Measurements from ENCODE around the gene ARRB1.
"Not testable (repeated sequence)": the region's sequence is repeated elsewhere in the genome, so short reads cannot be mapped to it uniquely, and the experiment has no call there.

The ARRB1 gene

DNA sequence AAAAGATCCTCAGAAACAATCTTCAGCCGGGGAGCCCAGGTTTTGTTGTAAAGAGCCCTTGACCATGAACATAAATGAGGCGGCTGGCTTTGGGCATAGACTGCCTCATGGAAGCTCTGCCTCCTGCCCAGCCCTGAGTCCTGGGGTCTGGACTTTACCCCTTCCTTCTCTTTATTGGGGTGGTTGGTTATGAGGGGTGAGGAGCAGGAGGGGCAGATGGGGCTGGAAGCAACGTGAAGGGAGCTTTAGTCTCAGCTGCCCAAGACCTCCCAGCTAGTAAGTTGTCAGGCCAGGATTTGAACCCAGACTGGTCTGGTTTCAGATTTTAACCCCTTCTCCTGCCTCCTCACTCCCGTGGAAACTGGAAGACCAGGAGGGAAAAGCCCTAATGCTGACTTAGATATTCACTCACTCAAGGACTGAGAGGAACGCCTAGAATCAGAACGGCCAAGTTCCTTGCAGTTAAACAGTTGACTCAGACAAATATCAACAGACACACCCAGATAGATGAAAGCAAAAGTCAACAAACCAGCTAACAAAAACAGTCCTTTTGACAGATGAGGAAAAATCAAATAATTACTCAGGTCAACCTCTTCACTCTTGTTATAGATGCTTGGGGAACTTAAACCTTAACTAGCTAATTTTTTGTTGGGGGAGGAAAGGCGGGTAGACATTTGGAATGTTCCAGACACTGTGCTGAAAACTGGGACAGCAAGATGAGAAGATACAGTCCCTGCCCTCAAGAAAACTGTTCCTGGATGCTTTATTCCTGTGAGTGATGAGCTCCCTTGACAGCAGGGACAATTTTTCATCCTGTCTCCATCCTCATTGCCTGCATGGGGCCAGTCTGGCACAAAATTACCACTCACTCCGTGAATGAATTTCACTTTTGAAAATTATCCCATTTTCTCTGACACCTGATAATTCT lies 20.8 kb upstream of the ARRB1 start:
- DNase-seq: no peak

GRCh38 chr11:75369560-75370255 lies 18.2 kb upstream of the ARRB1 start:
- no peak for DNase-seq

- DNase-seq: not testable (repeated sequence)
Observed at GRCh38 chr11:75366826-75367225, 15.4 kb upstream of the ARRB1 start.

GRCh38 chr11:75365711-75366181 lies 14.3 kb upstream of the ARRB1 start:
- DNase-seq: no peak

GRCh38 chr11:75362285-75362684 lies 10.8 kb upstream of the ARRB1 start:
- DNase-seq: not testable (repeated sequence)

DNA sequence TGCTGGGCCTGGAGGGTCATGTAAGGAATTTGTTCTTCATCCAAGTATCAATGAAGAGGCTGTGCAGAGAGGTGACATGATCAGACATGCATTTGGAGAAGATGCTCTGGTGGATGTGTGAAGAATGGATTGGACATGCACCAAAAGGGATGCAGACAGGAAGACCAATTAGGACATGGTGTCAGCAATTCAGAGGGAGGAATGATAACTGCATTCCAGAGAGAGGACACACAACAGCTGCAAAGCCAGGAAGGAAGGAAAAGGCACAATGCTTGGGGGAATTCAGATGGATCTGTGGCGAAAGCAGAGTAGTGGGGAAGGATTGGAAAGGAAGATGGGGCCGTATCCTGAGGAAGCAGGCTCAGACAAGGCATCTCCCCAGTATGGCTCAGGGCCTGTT lies 5.2 kb upstream of the ARRB1 start:
- DNase-seq: no peak

- DNase-seq: no peak
Observed at GRCh38 chr11:75355051-75355450, 3.6 kb upstream of the ARRB1 start.

DNA sequence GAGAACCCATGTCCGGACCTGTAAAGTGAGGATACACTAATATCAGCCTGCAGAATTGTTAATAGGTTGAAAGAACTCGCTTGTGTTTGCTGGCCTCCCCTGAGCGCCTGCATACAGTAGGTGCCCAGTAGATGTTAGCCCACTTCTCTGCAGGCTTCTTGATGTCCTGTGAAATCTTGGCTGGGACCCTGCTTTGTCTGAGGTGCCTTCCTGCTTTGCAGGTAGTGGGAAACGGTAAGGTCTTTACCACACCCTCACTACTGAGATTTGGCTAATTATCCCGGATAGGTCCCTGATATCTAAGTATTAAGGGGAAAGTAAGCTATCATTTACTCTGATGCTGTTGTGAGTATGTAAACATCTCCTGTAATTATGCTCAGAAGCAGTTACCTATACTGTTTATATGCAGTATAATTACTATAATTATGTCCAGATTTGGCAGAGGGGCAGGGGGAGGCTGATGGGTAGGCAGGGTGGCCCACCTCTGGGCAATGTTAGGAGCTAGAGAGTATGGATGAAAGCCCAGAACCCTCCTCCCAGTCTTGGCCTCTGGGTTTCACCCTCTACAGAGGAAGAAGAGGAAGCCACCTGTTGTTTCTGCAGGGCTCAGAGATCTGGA lies 1.2 kb upstream of the ARRB1 start:
- no peak for DNase-seq

GRCh38 chr11:75351791-75352587 lies 528 bp upstream of the ARRB1 start:
- no peak for DNase-seq

DNA sequence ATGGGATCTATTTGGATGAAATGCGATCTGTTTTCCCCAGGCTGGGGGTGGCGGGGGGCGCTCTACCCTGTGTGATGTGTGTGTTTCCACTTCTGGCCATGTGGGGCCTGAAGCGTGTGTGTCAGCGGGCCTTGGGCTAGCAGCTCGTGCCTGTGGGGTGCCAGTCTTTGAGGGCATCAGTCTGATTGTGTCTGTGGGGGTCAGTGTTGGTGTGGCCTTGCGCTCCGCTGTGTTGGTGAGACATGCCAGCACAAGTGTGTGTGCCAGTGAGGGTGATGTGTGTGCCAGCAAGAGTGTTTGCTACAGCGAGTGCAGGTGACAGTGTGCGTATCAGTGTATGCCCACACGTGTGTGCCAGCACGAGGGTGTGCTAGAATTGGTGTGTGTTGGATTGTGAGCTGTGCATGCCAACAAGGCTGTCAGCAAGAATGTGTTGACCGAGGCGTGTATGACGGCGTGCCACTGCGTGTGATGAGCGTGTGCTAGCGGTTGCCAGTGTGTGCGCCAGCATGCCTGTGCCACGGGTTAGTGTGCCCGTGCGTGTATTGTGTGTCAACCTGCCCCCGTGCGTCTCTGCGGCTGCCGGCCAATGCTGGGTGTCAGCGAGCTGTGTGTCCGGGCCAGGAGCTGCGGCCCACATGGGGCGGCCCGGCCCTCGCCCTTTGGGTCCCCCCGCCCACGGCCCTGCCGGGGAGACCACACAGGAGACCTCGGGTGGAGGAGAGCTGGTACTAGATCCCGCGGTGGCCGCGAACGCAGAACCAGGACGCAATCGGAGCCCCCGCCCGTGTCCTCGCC lies 519 bp downstream of the ARRB1 start:
- DNase-seq: no peak

GRCh38 chr11:75350122-75350742 lies 1.2 kb downstream of the ARRB1 start:
- no peak for DNase-seq

DNA sequence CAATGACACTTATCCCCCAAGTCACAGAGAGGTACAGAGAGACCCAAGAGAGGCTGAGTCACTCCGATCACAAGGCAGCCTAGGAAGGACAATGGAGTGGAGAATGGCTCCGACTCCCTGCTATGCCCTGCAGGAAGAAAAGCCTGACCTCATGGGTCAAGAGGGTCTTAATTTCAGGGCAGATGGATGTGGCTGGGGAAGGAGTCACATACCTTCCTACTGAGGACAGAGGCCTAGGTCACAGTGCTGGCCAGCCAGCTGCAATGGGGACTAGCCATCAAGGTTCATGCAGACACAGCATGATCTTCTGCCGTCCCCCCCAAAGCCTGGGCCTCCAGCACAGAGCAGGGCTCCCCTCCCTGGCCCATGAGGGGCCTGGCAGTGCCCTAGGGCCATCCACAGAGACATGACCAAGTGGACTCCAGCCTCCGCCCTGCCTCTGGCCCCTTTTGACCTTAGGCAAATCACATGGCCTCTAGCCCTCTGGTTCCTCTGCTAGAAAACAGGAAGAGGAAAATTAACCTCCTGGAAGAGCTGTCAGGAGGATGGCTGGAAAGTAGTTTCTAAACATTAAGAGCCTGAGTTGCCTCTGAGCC lies 1.8 kb downstream of the ARRB1 start:
- no peak for DNase-seq

DNA sequence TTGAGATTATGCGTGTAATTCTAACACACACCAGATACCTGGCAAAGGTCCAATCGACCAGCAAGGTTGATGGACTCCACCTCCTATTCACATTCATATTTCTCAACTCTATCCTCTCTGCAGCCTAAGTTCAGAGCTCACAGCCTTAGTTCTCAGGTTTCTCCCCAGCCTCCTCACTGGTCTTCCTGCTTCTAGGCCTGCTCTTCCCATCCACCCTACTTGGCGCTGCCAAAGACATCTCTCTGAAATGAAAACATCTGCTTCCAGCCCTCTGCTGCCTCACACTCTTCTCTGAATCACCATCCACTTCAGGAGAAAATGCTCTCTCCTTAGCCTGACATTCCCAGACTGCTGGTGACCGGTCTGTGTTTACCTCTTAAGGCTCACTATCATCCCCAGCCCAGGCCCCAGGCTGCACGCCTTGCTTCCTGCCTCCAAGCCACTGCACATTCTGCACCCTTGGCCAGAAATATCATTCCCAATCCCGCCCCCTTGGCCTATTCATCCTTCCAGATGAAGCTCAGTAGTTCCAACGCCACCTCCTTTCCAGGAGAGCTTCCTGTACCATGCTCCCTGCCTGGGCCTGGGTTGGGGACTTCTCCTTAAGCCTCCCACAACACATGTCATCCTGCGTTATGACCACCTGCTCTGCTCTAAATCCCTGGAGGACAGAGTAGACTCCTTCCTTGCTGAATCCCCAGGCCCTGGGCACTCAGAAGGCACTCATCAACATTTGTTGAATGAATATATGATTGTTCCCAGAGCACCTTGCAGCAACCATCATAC lies 3.5 kb downstream of the ARRB1 start:
- DNase-seq: no peak

DNA sequence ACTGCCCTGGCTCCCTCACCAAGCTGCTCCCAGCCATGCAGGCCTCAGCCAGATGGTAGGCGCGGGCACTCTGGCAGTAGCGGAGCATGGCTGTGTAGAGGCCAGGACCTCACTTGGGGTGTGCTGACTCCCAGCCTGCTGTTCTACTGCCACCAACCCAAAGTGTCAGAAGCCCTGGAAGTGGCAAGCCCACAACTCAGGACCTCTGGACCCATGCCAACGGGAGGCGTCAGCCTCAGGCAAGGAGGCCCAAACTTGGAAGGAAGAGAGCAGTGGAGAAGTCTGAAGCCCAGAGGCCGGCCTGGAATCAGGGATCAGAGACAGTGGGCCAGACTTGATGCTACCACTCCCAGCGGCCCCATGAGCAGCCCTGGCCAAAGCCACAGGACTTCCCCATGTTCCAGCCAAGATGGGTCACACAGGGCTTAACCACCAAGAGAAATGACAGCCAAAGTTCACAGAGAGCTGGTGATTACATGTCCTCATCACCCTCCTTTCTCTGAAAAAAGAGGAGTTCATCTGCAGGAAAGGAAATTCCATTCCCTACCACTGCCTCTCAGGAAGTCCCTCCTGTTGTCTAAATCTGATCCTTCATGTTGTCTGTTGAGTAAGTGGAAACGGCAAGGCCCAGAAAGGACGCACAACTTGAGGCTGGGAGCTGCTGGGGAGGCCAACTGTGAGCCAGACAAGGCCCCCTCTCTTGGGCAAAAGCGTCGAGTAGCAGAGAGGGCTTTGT lies 4.4 kb downstream of the ARRB1 start:
- no peak for DNase-seq

- no peak for DNase-seq
Observed at GRCh38 chr11:75346296-75346695, 5.2 kb downstream of the ARRB1 start.

DNA sequence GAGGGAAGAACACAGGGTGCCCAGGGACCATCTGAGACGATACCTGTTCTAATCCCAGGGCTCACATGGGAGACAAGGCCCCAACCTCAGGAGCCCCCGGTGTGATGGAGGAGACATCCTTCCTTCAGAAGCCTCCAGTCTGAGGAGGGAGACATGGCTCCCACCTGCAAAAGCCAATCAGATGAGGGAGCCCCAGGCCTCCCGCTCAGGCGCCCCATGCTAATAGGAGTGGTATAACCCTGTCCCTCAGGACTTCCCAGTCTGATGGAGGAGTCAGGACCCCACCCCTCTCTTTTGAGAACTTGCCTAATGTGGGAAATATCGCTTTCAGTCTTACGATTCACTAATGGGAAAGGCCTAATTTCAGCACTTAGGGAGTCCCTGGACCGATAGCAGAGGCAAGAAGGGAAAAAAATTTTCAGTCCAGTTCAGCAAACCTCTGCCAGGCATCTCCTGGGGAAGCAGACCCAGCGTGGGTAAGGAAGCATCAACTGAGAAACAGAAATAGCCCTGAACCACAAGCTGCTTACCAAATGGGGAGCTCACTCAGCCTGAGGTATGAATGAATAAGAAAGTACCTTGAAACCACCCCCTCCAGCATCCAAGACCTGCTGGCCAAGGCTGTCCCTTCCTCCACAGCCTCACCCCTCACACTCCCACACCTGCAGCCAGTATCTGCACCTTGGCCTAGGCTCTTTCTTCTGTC lies 5.9 kb downstream of the ARRB1 start:
- no peak for DNase-seq

- no peak for DNase-seq
Observed at GRCh38 chr11:75344761-75345454, 6.6 kb downstream of the ARRB1 start.

DNA sequence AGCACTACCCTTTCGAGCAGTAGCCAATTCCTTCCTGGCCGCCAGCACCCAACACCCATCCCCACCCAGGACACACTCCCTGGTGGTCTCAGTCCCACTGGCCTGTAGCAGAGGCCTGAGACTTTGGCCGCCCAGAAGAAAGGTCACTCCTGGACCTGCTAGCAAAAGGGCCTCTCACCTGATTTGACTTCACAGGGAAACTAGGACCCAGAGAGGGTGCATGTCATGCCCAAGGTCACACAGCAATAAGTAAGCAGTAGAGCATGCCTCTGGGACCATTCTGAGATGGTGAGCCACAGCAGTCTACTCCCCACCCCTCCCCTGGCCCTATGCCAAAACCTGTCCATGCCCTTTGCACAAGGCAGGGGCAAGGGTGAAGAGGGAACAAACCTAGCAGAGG lies 7.3 kb downstream of the ARRB1 start:
- no peak for DNase-seq

Data from T1000 (cell line).